ENCODE results near the gene HSD17B14.

- no peak for TF ChIP-seq RFX5 (IDR thresholded peaks at IDR 0.05; ENCODE audit: low read length)
- TF ChIP-seq CTCF (IDR thresholded peaks at IDR 0.05), result no peak
- no peak for TF ChIP-seq FOXJ3 (CRISPR knock-in tag; IDR thresholded peaks at IDR 0.05)
- TF ChIP-seq EP300 (IDR thresholded peaks at IDR 0.05; ENCODE audit: borderline replicate concordance in 1 of 2, low read depth in 1 of 2, low read length in 1 of 2), result no peak
- no peak for TF ChIP-seq SMC3 (IDR thresholded peaks at IDR 0.05; ENCODE audit: low read depth, low read length)
- no peak for TF ChIP-seq POLR2AphosphoS5 (IDR thresholded peaks at IDR 0.05; ENCODE audit: low read depth, low read length)
- TF ChIP-seq FOXM1 (IDR thresholded peaks at IDR 0.05; ENCODE audit: low read depth), result no peak
- TF ChIP-seq MXI1 (IDR thresholded peaks at IDR 0.05; ENCODE audit: low read depth, low read length), result no peak
- TF ChIP-seq GABPA (IDR thresholded peaks at IDR 0.05; ENCODE audit: low read depth), result no peak
- TF ChIP-seq IRF3 (IDR thresholded peaks at IDR 0.05; ENCODE audit: low read depth, low read length), result no peak
Measured at GRCh38 chr19:48878196-48879024, 42.1 kb upstream of the HSD17B14 start.
